ENCODE results near the gene PLPPR1.

The PLPPR1 gene

GRCh38 chr9:101072259-101072658, 43.7 kb downstream of the PLPPR1 start:
- no peak for TF ChIP-seq CTCF (conservative IDR thresholded peaks at IDR 0.05)
- no peak for TF ChIP-seq ZFX (IDR thresholded peaks at IDR 0.05)
- no peak overlapping the region for H3K27ac ChIP-seq

GRCh38 chr9:101073122-101073521, 44.6 kb downstream of the PLPPR1 start:
- no peak for TF ChIP-seq ZFX (IDR thresholded peaks at IDR 0.05)
- TF ChIP-seq CTCF (conservative IDR thresholded peaks at IDR 0.05): no peak
- H3K27ac ChIP-seq: no peak overlapping the region

DNA sequence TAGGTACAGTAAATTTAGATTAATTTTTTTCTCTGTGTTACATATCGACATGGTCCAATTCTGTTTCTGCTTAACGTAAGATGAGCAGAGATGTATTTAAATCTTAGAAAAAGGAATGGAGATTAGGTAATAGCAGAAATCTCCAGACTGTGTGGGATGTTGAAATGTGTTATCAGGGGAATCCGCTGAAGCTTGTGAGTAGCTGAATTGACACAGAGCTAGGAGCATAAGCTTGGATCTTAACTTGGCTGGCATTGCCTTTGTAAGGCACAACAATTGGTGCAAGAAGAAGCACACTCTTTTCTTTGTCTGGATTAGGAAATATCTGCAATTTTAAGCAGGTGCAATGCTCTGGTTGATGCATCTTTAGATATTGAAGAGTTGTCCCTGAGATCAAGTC, 53.1 kb downstream of the PLPPR1 start:
- no peak overlapping the region for H3K27ac ChIP-seq
- no peak for TF ChIP-seq CTCF (conservative IDR thresholded peaks at IDR 0.05)
- TF ChIP-seq ZFX (IDR thresholded peaks at IDR 0.05): no peak

DNA sequence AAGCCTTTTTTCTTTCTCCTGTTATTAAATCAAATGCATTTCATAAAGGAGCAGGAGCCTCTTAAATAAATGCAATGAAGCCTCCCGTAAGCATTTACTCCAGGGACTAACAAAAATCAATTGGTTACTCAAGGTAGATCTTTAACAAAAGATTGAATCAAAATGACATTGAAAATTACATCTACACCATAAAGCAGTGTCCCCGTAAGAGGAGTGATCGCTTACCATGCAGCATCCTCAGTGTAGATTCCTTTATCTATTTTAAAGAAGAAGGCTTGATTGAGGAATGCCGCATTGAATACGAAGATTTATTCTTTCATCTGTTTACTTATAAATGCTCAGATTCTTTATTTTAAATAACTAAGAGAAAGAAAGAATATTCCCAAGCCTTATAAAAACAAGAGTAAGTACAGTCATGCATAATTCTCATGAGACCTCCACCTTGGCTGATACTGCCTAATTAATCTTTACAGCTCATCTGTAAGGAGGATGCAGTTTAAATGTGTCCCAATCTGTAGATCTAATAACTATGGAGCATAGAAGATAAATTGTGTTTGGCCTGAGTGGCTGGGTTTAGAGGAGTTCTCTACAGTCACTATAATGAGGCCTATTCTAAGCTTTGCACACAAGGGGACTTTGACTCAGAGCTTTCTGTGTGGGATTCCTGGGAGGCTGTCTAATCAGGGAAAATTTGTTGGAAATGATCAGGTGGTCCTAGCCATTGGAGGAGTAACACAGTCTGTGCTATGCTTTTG, 55.1 kb downstream of the PLPPR1 start:
- TF ChIP-seq ZFX (IDR thresholded peaks at IDR 0.05): no peak
- TF ChIP-seq CTCF (conservative IDR thresholded peaks at IDR 0.05): no peak
- no peak overlapping the region for H3K27ac ChIP-seq

DNA sequence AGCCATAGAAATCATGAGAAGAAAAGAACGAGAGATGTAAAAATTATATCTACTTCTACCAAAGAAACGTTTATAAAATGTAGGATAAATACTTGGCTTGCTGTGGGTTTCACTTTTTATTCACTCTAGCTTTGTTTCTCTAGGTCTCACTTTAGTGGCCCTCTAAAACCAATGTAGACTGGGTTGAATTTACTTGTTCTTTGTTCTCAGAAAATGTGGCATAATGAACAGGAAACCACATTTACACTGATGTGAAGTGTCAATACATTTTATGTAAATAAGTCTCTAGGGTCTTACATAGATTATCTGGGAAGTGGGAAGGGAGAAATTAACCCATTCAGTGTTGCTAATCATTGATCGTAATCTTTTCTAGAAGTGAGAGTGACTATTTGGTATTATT, 58.9 kb downstream of the PLPPR1 start:
- H3K27ac ChIP-seq: no peak overlapping the region
- TF ChIP-seq ZFX (IDR thresholded peaks at IDR 0.05): no peak
- TF ChIP-seq CTCF (conservative IDR thresholded peaks at IDR 0.05): no peak

DNA sequence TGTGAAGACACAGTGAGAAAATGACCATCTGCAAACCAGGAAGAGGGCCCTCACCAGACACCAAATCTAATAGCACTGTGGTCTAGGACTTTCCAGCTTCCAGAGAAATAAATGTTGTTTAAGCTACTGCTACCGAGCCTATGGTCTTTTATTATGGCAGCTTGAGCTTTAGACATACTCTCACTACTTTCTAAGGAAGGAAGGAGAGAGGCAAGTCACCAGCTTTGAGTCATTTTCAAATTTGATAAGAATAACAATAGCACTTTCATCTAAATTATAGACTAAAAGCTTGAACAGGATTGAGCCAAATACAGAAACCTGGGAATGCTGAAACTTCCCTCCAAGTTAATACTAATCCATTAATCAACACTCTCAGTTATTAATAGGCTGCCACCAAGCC, 64.4 kb downstream of the PLPPR1 start:
- H3K27ac ChIP-seq: no peak overlapping the region
- TF ChIP-seq ZFX (IDR thresholded peaks at IDR 0.05) (no peak), CTCF (conservative IDR thresholded peaks at IDR 0.05) (no peak)

GRCh38 chr9:101093620-101094019, 65.1 kb downstream of the PLPPR1 start:
- H3K27ac ChIP-seq: no peak overlapping the region
- TF ChIP-seq ZFX (IDR thresholded peaks at IDR 0.05): no peak
- no peak for TF ChIP-seq CTCF (conservative IDR thresholded peaks at IDR 0.05)
